Measurements from ENCODE around the gene GXYLT2.

- TF ChIP-seq CTCF (IDR thresholded peaks at IDR 0.05) (no peak), POLR2A (IDR thresholded peaks at IDR 0.05; ENCODE audit: low read depth) (no peak), EP300 (IDR thresholded peaks at IDR 0.05) (no peak), POLR2AphosphoS5 (IDR thresholded peaks at IDR 0.05) (no peak)
These were observed 24.7 kb downstream of the GXYLT2 start for GRCh38 chr3:72912532-72912931.
